GM18520 (cell line): Measurements from ENCODE around the gene ERFL.
A peak's percentile ranks its signal among the peaks of the same experiment; 100 is the strongest.
"Not testable (repeated sequence)": the region's sequence is repeated elsewhere in the genome, so short reads cannot be mapped to it uniquely, and the experiment has no call there.

Source experiments
- ATAC-seq: cut with Tn5 transposase; IDR thresholded peaks from one replicate; pipeline ENCODE4 v1.9.1; 2021; ENCODE audit not compliant: unreplicated experiment

Gene ERFL

GRCh38 chr19:41879670-41880328, 48.5 kb downstream of the ERFL start:
- no peak for ATAC-seq

GRCh38 chr19:41879080-41879479, 49.2 kb downstream of the ERFL start:
- no peak for ATAC-seq

GRCh38 chr19:41877916-41878905, 50.0 kb downstream of the ERFL start:
- ATAC-seq, result no peak

GRCh38 chr19:41876847-41877832, 51.1 kb downstream of the ERFL start, which contains the start of gene CD79A:
Gene CD79A (plus strand): TSS chr19:41877279. CDS start chr19:41877305, 26 bp downstream.
- ATAC-seq, result peak; percentile 41

- not testable (repeated sequence) for ATAC-seq
Measured at GRCh38 chr19:41875973-41876372, 52.3 kb downstream of the ERFL start.

GRCh38 chr19:41872775-41873647, 55.2 kb downstream of the ERFL start:
- no peak for ATAC-seq

- ATAC-seq, result no peak
Measured at GRCh38 chr19:41872384-41872774, 55.9 kb downstream of the ERFL start.

GRCh38 chr19:41871573-41872383, 56.5 kb downstream of the ERFL start:
- ATAC-seq, result no peak

GRCh38 chr19:41870401-41870873, 57.8 kb downstream of the ERFL start:
- no peak for ATAC-seq

GRCh38 chr19:41869374-41869955, 58.8 kb downstream of the ERFL start:
- no peak for ATAC-seq

- ATAC-seq, result no peak
Measured at GRCh38 chr19:41868989-41869300, 59.3 kb downstream of the ERFL start.

- no peak for ATAC-seq
Measured at GRCh38 chr19:41868120-41868988, 59.9 kb downstream of the ERFL start.

GRCh38 chr19:41866284-41866683, 62.0 kb downstream of the ERFL start:
- no peak for ATAC-seq

- ATAC-seq, result no peak
Measured at GRCh38 chr19:41864374-41864773, 63.9 kb downstream of the ERFL start.

- ATAC-seq, result no peak
Measured at GRCh38 chr19:41863209-41863931, 64.9 kb downstream of the ERFL start.

GRCh38 chr19:41862445-41862986, 65.7 kb downstream of the ERFL start:
- no peak for ATAC-seq

- no peak for ATAC-seq
Measured at GRCh38 chr19:41861846-41862245, 66.4 kb downstream of the ERFL start.
